GM12878 (cell line): ENCODE measurements around the gene ASTL. TPM values are rescaled to one million over a fixed set of nuclear protein-coding genes. Genes with fewer than 3 reads are reported as not detected.

Experiments
- BRCA1 ChIP-seq: IDR thresholded peaks from 2 replicates; pipeline ENCODE4 v1.6.1; 2011; ENCODE audit warnings: low read depth, low read length, improper control_type of control experiment
- CHD2 ChIP-seq: IDR thresholded peaks from 2 replicates; pipeline ENCODE4 v1.6.1; 2011; ENCODE audit warnings: low read depth, low read length, improper control_type of control experiment, borderline replicate concordance
- EZH2 ChIP-seq: IDR thresholded peaks from 2 replicates; pipeline ENCODE4 v1.6.1; 2012; ENCODE audit warnings: low read depth, mild to moderate bottlenecking, control low read depth, inconsistent platforms, low read length, borderline replicate concordance; ENCODE audit not compliant: control insufficient read depth
- FOXM1 ChIP-seq: IDR thresholded peaks from 2 replicates; pipeline ENCODE4 v1.6.1; 2012; ENCODE audit warnings: low read depth, mild to moderate bottlenecking, inconsistent platforms, low read length, moderate library complexity
- JUNB ChIP-seq: IDR thresholded peaks from 2 replicates; pipeline ENCODE4 v1.6.1; 2016; ENCODE audit warnings: antibody characterized with exemption, mild to moderate bottlenecking
- MXI1 ChIP-seq: fragments of 150-350 bp; IDR thresholded peaks from 2 replicates; pipeline ENCODE4 v1.6.1; 2011; ENCODE audit warnings: low read depth, mild to moderate bottlenecking, inconsistent platforms, low read length, improper control_type of control experiment
- NFYB ChIP-seq: IDR thresholded peaks from 2 replicates; pipeline ENCODE4 v1.6.1; 2011; ENCODE audit warnings: low read depth, mild to moderate bottlenecking, low read length, improper control_type of control experiment, moderate library complexity; ENCODE audit not compliant: insufficient read depth
- NRF1 ChIP-seq: conservative IDR thresholded peaks from 2 replicates; pipeline ENCODE4 v1.6.1; 2011; ENCODE audit warnings: mild to moderate bottlenecking, low read depth, low read length, improper control_type of control experiment
- RELB ChIP-seq: fragments of 450-650 bp; IDR thresholded peaks from 2 replicates; pipeline ENCODE4 v1.6.1; 2017; ENCODE audit warnings: low read depth, mild to moderate bottlenecking, moderate library complexity
- RFX5 ChIP-seq: IDR thresholded peaks from 2 replicates; pipeline ENCODE4 v1.6.1; 2011; ENCODE audit warnings: low read depth, low read length, improper control_type of control experiment
- SIN3A ChIP-seq: IDR thresholded peaks from 2 replicates; pipeline ENCODE4 v1.6.1; 2012; ENCODE audit warnings: low read depth, low read length, improper control_type of control experiment
- SKIL ChIP-seq: fragments of 450-650 bp; IDR thresholded peaks from 2 replicates; pipeline ENCODE4 v1.6.1; 2017; ENCODE audit warnings: mild to moderate bottlenecking, low read depth, inconsistent platforms; ENCODE audit not compliant: poor library complexity, severe bottlenecking
- SMAD1 ChIP-seq: fragments of 450-650 bp; IDR thresholded peaks from 2 replicates; pipeline ENCODE4 v1.6.1; 2018; ENCODE audit warnings: mild to moderate bottlenecking, low read depth; ENCODE audit not compliant: partially characterized antibody
- SMAD5 ChIP-seq: IDR thresholded peaks from 2 replicates; pipeline ENCODE4 v1.6.1; 2016; ENCODE audit warnings: antibody characterized with exemption, low read depth
- TCF3 ChIP-seq: IDR thresholded peaks from 2 replicates; pipeline ENCODE4 v1.6.1; 2012; ENCODE audit warnings: low read depth, mild to moderate bottlenecking, low read length, borderline replicate concordance; ENCODE audit not compliant: insufficient read depth
- TCF7 ChIP-seq: IDR thresholded peaks from 2 replicates; pipeline ENCODE4 v1.6.1; 2014; ENCODE audit warnings: antibody characterized with exemption, borderline replicate concordance
- USF1 ChIP-seq: IDR thresholded peaks from 2 replicates; pipeline ENCODE4 v1.6.1; 2011; ENCODE audit warnings: borderline replicate concordance, low read depth, mild to moderate bottlenecking, moderate library complexity, mixed read lengths, low read length; ENCODE audit not compliant: insufficient read depth; ENCODE audit errors: extremely low read length
- ZBED1 ChIP-seq: IDR thresholded peaks from 2 replicates; pipeline ENCODE4 v1.6.1; 2016; ENCODE audit warnings: borderline replicate concordance
- ZNF592 ChIP-seq: fragments of 450-650 bp; IDR thresholded peaks from 2 replicates; pipeline ENCODE4 v1.6.1; 2017; ENCODE audit warnings: mild to moderate bottlenecking, moderate library complexity
- polyA plus RNA-seq, 11 experiments: library from polyadenylated mRNA; depleted of rRNA in 4 of 11; unstranded in 6 of 11; stranded (reverse) in 5 of 11; fragments of >200 nt; fragmentation: Nextera tagmentation in 4 of 11; fragmentation: Illumina TruSeq in 1 of 11; extraction: Ambion mirVana in 4 of 11; extraction: Trizol in 1 of 11; gene quantifications; 1 replicate in 1 of 11; 2 replicates in 10 of 11; pipeline versions ENCODE4 v1.2.1 to v1.2.3, GENCODE V29; 2011 to 2016; ENCODE audit warnings: inconsistent platforms in 2 of 11, missing spikeins in 2 of 11, low read depth in 1 of 11
- total RNA-seq, 4 experiments: library from RNA; depleted of rRNA in 3 of 4; stranded (reverse); fragments of >200 nt in 3 of 4; fragmentation: Illumina TruSeq in 1 of 4; extraction: Trizol in 1 of 4; gene quantifications; 2 replicates each; pipeline versions ENCODE4 v1.2.1 to v1.2.3, GENCODE V29; 2013 to 2021

Gene ASTL
- total and polyA plus RNA-seq, 10 of the 15 experiments (the other 5 are each of a cell fraction or from before 2014, with no cell fraction given): 0.18 to 1.0 (median 0.38) TPM; not detected in 4

- no peak for TF ChIP-seq TCF7
- TF ChIP-seq ZBED1: peak; percentile 92
- no peak for TF ChIP-seq NFYB
- peak; percentile 81 for TF ChIP-seq SIN3A
- no peak; the same call in 1 of the 2 replicates for TF ChIP-seq RELB
- no peak for TF ChIP-seq EZH2
- no peak for TF ChIP-seq USF1
- TF ChIP-seq CHD2: no peak
- no peak for TF ChIP-seq JUNB
- no peak for TF ChIP-seq NRF1
- TF ChIP-seq SKIL: no peak
- peak; percentile 100 for TF ChIP-seq TCF3
- TF ChIP-seq SMAD1: peak; percentile 97
- peak; percentile 98 for TF ChIP-seq MXI1
- TF ChIP-seq SMAD5: peak; percentile 98
- TF ChIP-seq ZNF592: peak; percentile 44; the same call in 1 of the 2 replicates
- TF ChIP-seq FOXM1: no peak
- no peak; the same call in 1 of the 2 replicates for TF ChIP-seq RFX5
- no peak; the same call in 1 of the 2 replicates for TF ChIP-seq BRCA1
Measured at GRCh38 chr2:96145036-96145847, 6.9 kb upstream of the ASTL start, which contains the start of gene DUSP2 (continued).
